Neutrophil (primary cell): Measurements from ENCODE around the gene GARIN1A.

Experiments
- H3K27ac ChIP-seq: fragments of 200-600 bp; sonication (generic); 2 replicates; pipeline ENCODE4 v1.5.1; 2016; ENCODE audit warnings: mild to moderate bottlenecking, moderate library complexity
- H3K27me3 ChIP-seq: fragments of 200-600 bp; sonication (generic); 2 replicates; pipeline ENCODE4 v1.6.0; 2016; ENCODE audit warnings: mild to moderate bottlenecking
- H3K36me3 ChIP-seq: fragments of 200-600 bp; sonication (generic); 2 replicates; pipeline ENCODE4 v1.5.1; 2017
- H3K4me1 ChIP-seq, 2 experiments: fragments of 200-600 bp in 1 of 2; sonication (generic) in 1 of 2; 1 replicate in 1 of 2; 2 replicates in 1 of 2; pipeline versions ENCODE4 v1.5.1 to v1.6.1; 2013 to 2016; ENCODE audit warnings: low read depth in 1 of 2, low read length in 1 of 2, mild to moderate bottlenecking in 1 of 2, moderate library complexity in 1 of 2; ENCODE audit not compliant: control insufficient read depth in 1 of 2, insufficient read depth in 1 of 2
- H3K4me3 ChIP-seq, 2 experiments: fragments of 200-600 bp in 1 of 2; sonication (generic) in 1 of 2; 1 replicate in 1 of 2; 2 replicates in 1 of 2; pipeline ENCODE4 v1.5.1; 2013 to 2016; ENCODE audit warnings: low read depth in 1 of 2, low read length in 1 of 2, mild to moderate bottlenecking in 1 of 2, moderate library complexity in 1 of 2
- H3K9me3 ChIP-seq: fragments of 200-600 bp; sonication (generic); 2 replicates; pipeline ENCODE4 v1.5.1; 2016
- TF ChIP-seq, protein P1 (sequence below): fragments of 200-600 bp; sonication (generic); IDR thresholded peaks from 2 replicates; pipeline ENCODE4 v1.5.1; 2016; ENCODE audit warnings: antibody characterized with exemption

The GARIN1A gene

DNA sequence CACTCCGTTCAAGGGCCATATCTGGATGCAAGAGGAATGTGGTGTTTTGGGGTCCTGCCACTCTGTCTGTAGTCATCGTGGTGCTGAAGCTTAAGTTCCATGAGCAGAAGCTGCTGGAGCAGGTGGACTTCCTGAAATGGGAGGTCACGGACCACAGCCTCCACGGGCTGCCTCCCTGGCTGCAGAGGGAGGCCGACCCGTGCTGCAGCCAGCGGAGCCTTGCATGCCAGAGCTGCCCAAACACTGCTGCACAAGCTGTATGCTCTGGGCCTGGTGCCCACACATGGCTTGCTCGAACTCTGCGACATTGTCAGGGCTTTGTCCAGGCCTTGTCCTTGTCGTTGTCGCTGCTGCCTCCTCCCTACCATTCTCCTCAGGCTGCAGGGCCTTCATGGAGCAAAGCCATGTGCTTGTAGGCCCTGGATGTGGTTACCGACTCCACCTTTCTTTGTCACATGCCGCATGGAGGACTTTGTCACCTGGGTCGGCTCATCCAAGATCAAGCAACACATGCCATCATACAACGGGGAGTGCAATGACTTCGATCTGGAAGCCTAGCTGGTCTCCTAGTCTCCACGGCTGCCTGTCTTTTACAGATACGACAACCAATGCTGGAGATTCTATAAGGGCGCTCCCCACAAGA lies 21.4 kb downstream of the GARIN1A start:
- Histone ChIP-seq H3K36me3 (no peaks in the 10 kb centered on the region), H3K4me1 (peaks cover 6 to 7% of the 10 kb centered on the region in 2 experiments), H3K9me3 (no peaks in the 10 kb centered on the region), H3K27me3 (peaks cover 45% of the 10 kb centered on the region), H3K27ac (no peak overlapping the region), H3K4me3 (no peak overlapping the region)
- TF ChIP-seq, protein P1, sequence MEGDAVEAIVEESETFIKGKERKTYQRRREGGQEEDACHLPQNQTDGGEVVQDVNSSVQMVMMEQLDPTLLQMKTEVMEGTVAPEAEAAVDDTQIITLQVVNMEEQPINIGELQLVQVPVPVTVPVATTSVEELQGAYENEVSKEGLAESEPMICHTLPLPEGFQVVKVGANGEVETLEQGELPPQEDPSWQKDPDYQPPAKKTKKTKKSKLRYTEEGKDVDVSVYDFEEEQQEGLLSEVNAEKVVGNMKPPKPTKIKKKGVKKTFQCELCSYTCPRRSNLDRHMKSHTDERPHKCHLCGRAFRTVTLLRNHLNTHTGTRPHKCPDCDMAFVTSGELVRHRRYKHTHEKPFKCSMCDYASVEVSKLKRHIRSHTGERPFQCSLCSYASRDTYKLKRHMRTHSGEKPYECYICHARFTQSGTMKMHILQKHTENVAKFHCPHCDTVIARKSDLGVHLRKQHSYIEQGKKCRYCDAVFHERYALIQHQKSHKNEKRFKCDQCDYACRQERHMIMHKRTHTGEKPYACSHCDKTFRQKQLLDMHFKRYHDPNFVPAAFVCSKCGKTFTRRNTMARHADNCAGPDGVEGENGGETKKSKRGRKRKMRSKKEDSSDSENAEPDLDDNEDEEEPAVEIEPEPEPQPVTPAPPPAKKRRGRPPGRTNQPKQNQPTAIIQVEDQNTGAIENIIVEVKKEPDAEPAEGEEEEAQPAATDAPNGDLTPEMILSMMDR = no peak

- H3K4me1 ChIP-seq = peaks cover 6 to 7% of the 10 kb centered on the region in 2 experiments
- no peak overlapping the region for H3K4me3 ChIP-seq
- TF ChIP-seq, protein P1 = no peak
- peaks cover 58% of the 10 kb centered on the region for H3K27me3 ChIP-seq
- no peaks in the 10 kb centered on the region for H3K36me3 ChIP-seq
- no peak overlapping the region for H3K27ac ChIP-seq
- H3K9me3 ChIP-seq = no peaks in the 10 kb centered on the region
Measured at GRCh38 chr7:128694738-128695137, 22.6 kb downstream of the GARIN1A start.

- Histone ChIP-seq H3K4me3 (no peak overlapping the region), H3K9me3 (no peaks in the 10 kb centered on the region), H3K36me3 (no peaks in the 10 kb centered on the region), H3K4me1 (peaks cover 6 to 7% of the 10 kb centered on the region in 2 experiments), H3K27ac (no peak overlapping the region), H3K27me3 (peaks cover 68% of the 10 kb centered on the region)
- TF ChIP-seq, protein P1 = no peak
Measured at GRCh38 chr7:128697302-128697905, 25.3 kb downstream of the GARIN1A start.

DNA sequence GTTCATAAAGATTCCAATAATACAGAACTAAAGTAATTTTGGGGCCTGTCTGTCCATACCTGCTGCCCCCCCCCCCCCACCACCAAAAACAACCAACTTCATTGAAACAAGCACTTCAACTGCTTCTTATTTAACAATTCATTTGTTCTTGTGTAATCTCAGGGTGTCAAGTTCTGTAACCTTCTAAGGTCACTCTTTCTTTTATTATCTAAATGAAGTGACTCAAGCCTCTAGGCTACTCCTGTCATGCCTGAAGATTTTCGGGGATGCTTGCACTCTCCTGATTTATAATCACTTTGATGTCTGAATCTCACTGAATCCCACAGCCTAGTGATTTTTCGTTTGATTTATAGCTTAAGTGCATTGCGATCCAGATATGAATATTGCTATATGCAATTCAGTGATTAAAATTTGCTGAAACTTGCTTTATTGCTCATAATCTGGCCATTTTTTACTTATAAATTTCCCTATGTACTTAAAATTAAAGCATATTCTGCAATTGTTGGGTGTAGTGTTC lies 27.2 kb downstream of the GARIN1A start:
- peaks cover 71% of the 10 kb centered on the region for H3K27me3 ChIP-seq
- H3K27ac ChIP-seq = no peak overlapping the region
- peaks cover 6 to 7% of the 10 kb centered on the region in 2 experiments for H3K4me1 ChIP-seq
- no peak overlapping the region for H3K4me3 ChIP-seq
- no peaks in the 10 kb centered on the region for H3K9me3 ChIP-seq
- TF ChIP-seq, protein P1 = no peak
- H3K36me3 ChIP-seq = no peaks in the 10 kb centered on the region

- no peak overlapping the region for H3K4me3 ChIP-seq
- H3K4me1 ChIP-seq = peaks cover 6 to 7% of the 10 kb centered on the region in 2 experiments
- H3K27ac ChIP-seq = no peak overlapping the region
- H3K36me3 ChIP-seq = no peaks in the 10 kb centered on the region
- H3K9me3 ChIP-seq = no peaks in the 10 kb centered on the region
- TF ChIP-seq, protein P1 = no peak
- peaks cover 77% of the 10 kb centered on the region for H3K27me3 ChIP-seq
Measured at GRCh38 chr7:128699895-128700294, 27.8 kb downstream of the GARIN1A start.
